Measurements from ENCODE around the gene HLX.

HLX gene

DNA sequence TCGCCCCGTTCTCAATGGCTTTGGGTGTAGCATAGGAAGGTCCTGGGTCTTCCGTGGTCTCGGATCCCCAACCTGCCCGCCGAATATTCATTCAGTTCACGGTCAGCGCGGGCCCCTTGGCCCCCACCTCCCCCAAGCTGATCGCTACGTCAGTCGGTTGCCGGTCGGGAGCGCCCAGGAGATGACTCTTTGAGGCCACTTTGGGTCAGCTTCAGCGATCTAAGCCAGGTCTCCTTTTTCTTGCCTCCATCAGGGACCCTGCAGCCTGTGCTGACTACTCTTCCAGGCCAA is 12.8 kb downstream of the HLX start:
- no peak overlapping the region for H3K4me3 ChIP-seq (ENCODE audit: low read depth, low read length)
- no peak for TF ChIP-seq CTCF (IDR thresholded peaks at IDR 0.05; ENCODE audit: borderline replicate concordance, insufficient read depth, low read depth, low read length)

GRCh38 chr1:220892997-220893700 is 13.9 kb downstream of the HLX start:
- no peak for TF ChIP-seq CTCF (IDR thresholded peaks at IDR 0.05; ENCODE audit: borderline replicate concordance, insufficient read depth, low read depth, low read length)
- no peak overlapping the region for H3K4me3 ChIP-seq (ENCODE audit: low read depth, low read length)

- no peak for TF ChIP-seq CTCF (IDR thresholded peaks at IDR 0.05; ENCODE audit: borderline replicate concordance, insufficient read depth, low read depth, low read length)
- no peak overlapping the region for H3K4me3 ChIP-seq (ENCODE audit: low read depth, low read length)
These were observed 14.4 kb downstream of the HLX start for GRCh38 chr1:220893701-220894024.

- no peak overlapping the region for H3K4me3 ChIP-seq (ENCODE audit: low read depth, low read length)
These were observed 15.0 kb downstream of the HLX start for GRCh38 chr1:220894025-220894923.

DNA sequence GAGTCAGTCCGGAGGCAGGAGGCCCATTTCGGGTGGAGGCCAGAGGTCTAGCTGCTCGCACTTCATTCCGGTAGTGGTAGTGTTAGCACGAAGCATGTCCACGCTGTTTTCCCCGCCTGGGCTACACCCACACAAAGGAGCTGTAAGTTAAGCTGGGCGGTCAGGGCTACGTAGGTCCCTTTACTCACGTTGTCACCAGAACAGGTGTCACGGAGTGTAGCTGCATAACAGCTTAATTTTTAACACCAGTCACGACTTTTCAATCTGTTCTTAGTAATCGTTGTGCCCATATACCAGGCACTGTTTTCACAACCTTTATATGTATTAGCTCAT is 15.6 kb downstream of the HLX start:
- no peak for TF ChIP-seq CTCF (IDR thresholded peaks at IDR 0.05; ENCODE audit: borderline replicate concordance, insufficient read depth, low read depth, low read length)
- no peak overlapping the region for H3K4me3 ChIP-seq (ENCODE audit: low read depth, low read length)

More at GRCh38 chr1:220894025-220894923, 15.0 kb downstream of the HLX start:
- TF ChIP-seq CTCF (IDR thresholded peaks at IDR 0.05; ENCODE audit: borderline replicate concordance, insufficient read depth, low read depth, low read length) = no peak

- H3K4me3 ChIP-seq (ENCODE audit: low read depth, low read length) = no peak overlapping the region
- TF ChIP-seq CTCF (IDR thresholded peaks at IDR 0.05; ENCODE audit: borderline replicate concordance, insufficient read depth, low read depth, low read length) = no peak
These were observed 16.2 kb downstream of the HLX start for GRCh38 chr1:220895412-220895946.

DNA sequence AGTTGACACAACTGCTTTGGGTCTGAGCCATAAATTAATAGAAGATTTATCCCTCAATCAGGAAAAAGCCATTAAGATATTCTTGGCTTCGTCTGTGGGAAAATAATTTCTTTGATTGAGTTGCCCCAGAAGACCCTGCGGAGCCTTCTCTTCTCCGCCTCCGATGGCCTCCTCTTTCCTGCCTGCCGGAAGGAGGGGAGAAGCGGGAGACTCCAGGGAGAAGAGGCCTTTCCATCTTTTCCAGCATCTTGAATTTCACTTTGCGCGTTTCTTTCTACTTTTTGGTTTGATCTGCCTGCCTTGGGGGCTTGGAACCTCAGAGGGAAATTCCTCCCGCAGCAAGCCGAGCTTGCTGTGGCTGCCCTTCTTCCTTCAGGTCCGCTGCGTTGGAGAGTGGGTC is 16.8 kb downstream of the HLX start:
- H3K4me3 ChIP-seq (ENCODE audit: low read depth, low read length) = no peak overlapping the region
- TF ChIP-seq CTCF (IDR thresholded peaks at IDR 0.05; ENCODE audit: borderline replicate concordance, insufficient read depth, low read depth, low read length) = no peak
